Fibroblast of pulmonary artery (primary cell): ENCODE data around the gene LIMCH1.

Experiments
- DNase-seq: peaks from one replicate; pipeline ENCODE4 v3.0.0-alpha.2; 2010; ENCODE audit warnings: low read depth
- H3K4me3 ChIP-seq: replicated peaks from 2 replicates; pipeline ENCODE4 v1.5.1; 2011; ENCODE audit warnings: low read depth, mild to moderate bottlenecking, control low read depth, low read length, moderate library complexity
- CTCF ChIP-seq: IDR thresholded peaks from 2 replicates; pipeline ENCODE4 v1.5.1; 2011; ENCODE audit warnings: mild to moderate bottlenecking, control low read depth, low read length, inconsistent platforms; ENCODE audit errors: missing control alignments

Gene LIMCH1

GRCh38 chr4:41658163-41658562 lies 120.2 kb downstream of the LIMCH1 start:
- DNase-seq, result no peak
- no peak overlapping the region for H3K4me3 ChIP-seq
- TF ChIP-seq CTCF, result no peak

- no peak overlapping the region for H3K4me3 ChIP-seq
- TF ChIP-seq CTCF, result no peak
- no peak for DNase-seq
Observed at GRCh38 chr4:41660352-41660751, 122.4 kb downstream of the LIMCH1 start.

GRCh38 chr4:41661442-41662076 lies 123.6 kb downstream of the LIMCH1 start:
- TF ChIP-seq CTCF, result peak; percentile 98
- H3K4me3 ChIP-seq, result no peak overlapping the region
- peak; percentile 69 for DNase-seq

GRCh38 chr4:41665636-41666207 lies 127.8 kb downstream of the LIMCH1 start:
- DNase-seq, result no peak
- H3K4me3 ChIP-seq, result no peak overlapping the region
- no peak for TF ChIP-seq CTCF

GRCh38 chr4:41668024-41668423 lies 130.1 kb downstream of the LIMCH1 start:
- no peak for DNase-seq
- no peak overlapping the region for H3K4me3 ChIP-seq
- no peak for TF ChIP-seq CTCF

- TF ChIP-seq CTCF, result no peak
- DNase-seq, result no peak
- no peak overlapping the region for H3K4me3 ChIP-seq
Observed at GRCh38 chr4:41670530-41670929, 132.6 kb downstream of the LIMCH1 start.

GRCh38 chr4:41670982-41671381 lies 133.0 kb downstream of the LIMCH1 start:
- DNase-seq, result no peak
- no peak for TF ChIP-seq CTCF
- no peak overlapping the region for H3K4me3 ChIP-seq
